Psoas muscle (tissue), 8 donors: ENCODE measurements around the gene AFF1. TPM values are rescaled to one million over a fixed set of nuclear protein-coding genes. Genes with fewer than 3 reads are reported as not detected.

Experiments
- ATAC-seq, 4 donors: fragments of 200-7000 bp; cut with Tn5 transposase; one replicate each; pipeline ENCODE4 v1.9.1; 2020; ENCODE audit warnings: moderate library complexity in 3 of 4, mild to moderate bottlenecking in 2 of 4
- DNase-seq, 2 donors: peaks; one replicate each; pipeline ENCODE4 v3.0.0-alpha.2; 2020
- H3K27ac ChIP-seq: fragments of 200-600 bp; one replicate; pipeline ENCODE4 v1.8.0; 2022
- H3K27me3 ChIP-seq, 3 donors: fragments of 200-600 bp in 1 of 3; one replicate each; pipeline versions ENCODE4 v1.6.1 to v1.8.0; 2013 to 2022; ENCODE audit warnings: low read length in 2 of 3, mild to moderate bottlenecking in 2 of 3, moderate library complexity in 1 of 3; ENCODE audit not compliant: insufficient read depth in 3 of 3
- H3K36me3 ChIP-seq, 2 donors: fragments of 200-600 bp in 1 of 2; one replicate each; pipeline versions ENCODE4 v1.6.1 to v1.8.0; 2013 to 2022; ENCODE audit warnings: low read depth in 1 of 2, mild to moderate bottlenecking in 1 of 2, moderate library complexity in 1 of 2; ENCODE audit not compliant: insufficient read depth in 1 of 2
- H3K4me1 ChIP-seq: fragments of 200-600 bp; one replicate; pipeline ENCODE4 v1.8.0; 2022
- H3K4me3 ChIP-seq: fragments of 200-600 bp; one replicate; pipeline ENCODE4 v1.8.0; 2022; ENCODE audit warnings: mild to moderate bottlenecking
- H3K9me3 ChIP-seq: fragments of 200-600 bp; one replicate; pipeline ENCODE4 v1.8.0; 2022
- WGBS, 3 donors: extraction: QIAGEN DNeasy Blood & Tissue Kit; methylation state at CpG; one replicate each; pipeline versions ENCODE4 v1.1.6 to v1.1.7; 2013; 5-methylcytosine and 5-hydroxymethylcytosine counted together
- intact Hi-C, 2 donors: fragments of 100-400 bp; cut with DNase I; formaldehyde crosslinking; loops; one replicate each; pipeline versions ENCODE4 v1.11.0 to v1.14.2; 2022
- polyA plus RNA-seq, 3 donors: library from polyadenylated mRNA; stranded (reverse); fragments of 200-250 nt; gene quantifications; one replicate each; pipeline ENCODE4 v1.2.3, GENCODE V29; 2013
- total RNA-seq, 4 donors: library from RNA; stranded (reverse); fragmentation: NEBNext Ultra II Directional in 2 of 4; extraction: Animal tissue kit (Norgen Biotek cat#: 25700) in 2 of 4; gene quantifications; one replicate each; pipeline versions ENCODE4 v1.2.1 to v1.2.4, GENCODE V29; 2021 to 2023
- TF ChIP-seq, protein P1 (sequence below): fragments of 200-600 bp; IDR thresholded peaks from one replicate; pipeline ENCODE4 v1.8.0; 2022; ENCODE audit warnings: antibody characterized with exemption
- donor health status: healthy with polysubstance abuse.
- donor health status: DM: no; HTN: no; CAD: no; lungs with moderate emphysema.
- donor health status: Bipolar disorder and iron deficiency.
- donor health status: healthy.
- donor health status: DM: yes; HTN: yes; CAD: no.
- donor health status: DM: no; HTN: no; CAD: no.
- donor health status: DM: no; HTN: no; CAD: no.
- donor health status: DM: yes; HTN: yes; CAD: no.

Gene AFF1
- total and polyA plus RNA-seq, 7 donors = 62.7 to 171 (median 120) TPM

DNA sequence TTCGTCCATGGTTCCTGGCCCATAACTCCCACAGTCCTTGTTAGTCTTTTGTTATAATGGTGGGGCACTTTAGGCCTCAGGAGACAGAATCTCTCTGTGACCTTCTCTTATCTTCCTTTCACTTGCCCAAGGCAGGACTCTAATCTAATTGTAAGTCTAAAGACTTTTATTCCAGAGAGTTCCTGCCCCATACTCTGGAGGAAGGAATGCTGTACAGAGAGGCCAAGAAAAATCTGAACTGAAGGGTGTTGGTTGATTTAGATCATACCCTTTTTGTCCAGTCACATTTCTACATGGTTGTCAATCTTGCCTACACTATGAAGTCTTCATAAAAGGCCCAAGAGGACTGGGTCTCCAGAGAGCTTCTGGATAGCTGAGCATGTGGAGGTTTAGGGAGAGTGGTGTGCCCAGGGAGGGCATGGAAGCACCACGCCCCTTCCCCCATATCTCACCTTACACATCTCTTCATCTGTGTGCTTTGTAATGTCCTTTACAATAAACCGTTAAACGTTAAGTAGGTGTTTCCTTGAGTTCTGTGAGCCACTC is 84.5 kb downstream of the AFF1 start:
- intact Hi-C loops = no loop called here
- Histone ChIP-seq H3K9me3 (no peaks in the 10 kb centered on the region), H3K4me1 (peaks cover 82% of the 10 kb centered on the region), H3K4me3 (no peak overlapping the region), H3K27ac (peak overlapping the region; percentile 98), H3K27me3 (no peaks in the 10 kb centered on the region), H3K36me3 (no peaks in the 10 kb centered on the region)
- DNase-seq (no peak), ATAC-seq (no peak)
- TF ChIP-seq, protein P1, sequence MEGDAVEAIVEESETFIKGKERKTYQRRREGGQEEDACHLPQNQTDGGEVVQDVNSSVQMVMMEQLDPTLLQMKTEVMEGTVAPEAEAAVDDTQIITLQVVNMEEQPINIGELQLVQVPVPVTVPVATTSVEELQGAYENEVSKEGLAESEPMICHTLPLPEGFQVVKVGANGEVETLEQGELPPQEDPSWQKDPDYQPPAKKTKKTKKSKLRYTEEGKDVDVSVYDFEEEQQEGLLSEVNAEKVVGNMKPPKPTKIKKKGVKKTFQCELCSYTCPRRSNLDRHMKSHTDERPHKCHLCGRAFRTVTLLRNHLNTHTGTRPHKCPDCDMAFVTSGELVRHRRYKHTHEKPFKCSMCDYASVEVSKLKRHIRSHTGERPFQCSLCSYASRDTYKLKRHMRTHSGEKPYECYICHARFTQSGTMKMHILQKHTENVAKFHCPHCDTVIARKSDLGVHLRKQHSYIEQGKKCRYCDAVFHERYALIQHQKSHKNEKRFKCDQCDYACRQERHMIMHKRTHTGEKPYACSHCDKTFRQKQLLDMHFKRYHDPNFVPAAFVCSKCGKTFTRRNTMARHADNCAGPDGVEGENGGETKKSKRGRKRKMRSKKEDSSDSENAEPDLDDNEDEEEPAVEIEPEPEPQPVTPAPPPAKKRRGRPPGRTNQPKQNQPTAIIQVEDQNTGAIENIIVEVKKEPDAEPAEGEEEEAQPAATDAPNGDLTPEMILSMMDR = no peak
- 69 to 87% (median 81%) methylated on average over 4 of the region's 4 CpGs for WGBS, 3 donors

DNA sequence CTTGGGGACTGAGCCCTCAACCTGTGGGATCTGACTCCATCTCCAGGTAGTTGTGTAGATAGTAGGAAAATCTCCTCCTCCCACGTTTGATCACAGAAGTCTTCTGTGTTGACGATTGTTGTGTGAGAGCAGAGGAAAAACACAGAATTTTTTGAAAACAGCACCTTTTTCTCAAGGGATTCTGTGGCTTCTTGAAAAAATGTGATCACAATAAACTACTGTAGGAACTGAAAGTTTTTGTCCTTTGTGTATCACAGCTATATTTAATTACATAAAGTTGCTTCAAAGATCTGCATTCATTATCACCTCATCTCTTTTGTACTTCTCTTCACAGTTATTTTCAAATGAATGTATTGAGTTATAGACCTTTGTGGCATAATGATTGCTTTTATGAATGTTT is 85.1 kb downstream of the AFF1 start:
- no peaks in the 10 kb centered on the region for H3K9me3 ChIP-seq
- ATAC-seq (no peak), DNase-seq (no peak)
- H3K27ac ChIP-seq = peak overlapping the region; percentile 47
- no peak overlapping the region for H3K4me3 ChIP-seq
- TF ChIP-seq, protein P1 = no peak
- H3K36me3 ChIP-seq = no peaks in the 10 kb centered on the region
- no peaks in the 10 kb centered on the region for H3K27me3 ChIP-seq
- peaks cover 82% of the 10 kb centered on the region for H3K4me1 ChIP-seq
- intact Hi-C loops = no loop called here
- WGBS, 3 donors = 39 to 65% (median 65%) methylated on average over 2 of the region's 2 CpGs

DNA sequence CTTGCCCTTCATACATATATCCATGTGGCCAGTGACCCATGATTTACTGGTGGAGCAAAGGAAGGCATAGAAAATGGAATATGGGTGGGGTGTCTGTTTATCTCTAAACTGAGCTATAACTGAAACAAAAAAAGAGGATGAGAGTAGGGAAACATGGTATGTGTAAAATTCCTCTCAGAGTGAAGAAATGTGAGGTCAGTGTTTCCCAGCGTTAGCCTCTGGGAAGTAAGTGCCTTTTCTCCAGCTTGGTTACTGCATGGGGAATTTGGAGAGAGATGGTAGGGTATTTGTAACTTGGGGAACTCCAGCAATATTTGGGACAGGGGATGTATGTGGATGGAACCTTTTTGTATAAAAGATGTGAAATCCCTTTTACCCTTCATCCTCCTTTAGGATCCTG is 89.4 kb downstream of the AFF1 start:
- WGBS, 3 donors = 55 to 80% (median 58%) methylated on average over 1 of the region's 1 CpG
- ATAC-seq (no peak), DNase-seq (no peak)

DNA sequence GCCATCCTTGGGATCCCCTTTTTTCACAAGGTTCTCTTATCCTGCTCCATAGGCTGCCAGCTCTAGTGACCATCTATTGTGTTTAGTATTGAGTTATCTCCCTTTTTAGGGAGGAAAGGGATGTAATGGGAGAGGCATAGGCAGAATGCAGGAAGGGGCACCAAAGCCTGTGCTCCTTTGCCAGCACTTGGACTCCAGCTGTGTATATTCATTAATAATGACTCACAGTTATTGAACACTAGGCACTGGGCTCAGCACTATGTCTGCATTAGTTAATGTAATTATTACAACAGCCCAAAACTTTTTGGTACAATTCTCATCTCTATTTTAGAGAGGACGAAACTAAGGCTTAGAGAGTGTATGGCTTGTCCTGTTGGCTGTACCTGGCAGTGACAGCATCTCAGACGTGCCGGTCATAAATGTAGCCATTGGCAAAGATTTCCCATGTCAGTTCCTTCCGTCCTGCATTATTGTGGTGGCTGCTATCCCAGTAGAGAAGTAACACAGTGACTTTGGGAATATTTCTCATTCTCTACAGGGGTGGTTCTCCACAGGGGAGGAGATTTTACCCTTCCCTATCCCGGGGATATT is 90.3 kb downstream of the AFF1 start:
- intact Hi-C loops = no loop called here
- no peaks in the 10 kb centered on the region for H3K27me3 ChIP-seq
- H3K9me3 ChIP-seq = no peaks in the 10 kb centered on the region
- TF ChIP-seq, protein P1 = no peak
- no peak overlapping the region for H3K4me3 ChIP-seq
- peak overlapping the region; percentile 91 for H3K27ac ChIP-seq
- WGBS, 3 donors = 22 to 32% (median 25%) methylated on average over 5 of the region's 5 CpGs
- DNase-seq (no peak), ATAC-seq (peak in 3 of 4 donors; percentile 4 to 11 (median 6))
- H3K36me3 ChIP-seq = no peaks in the 10 kb centered on the region
- H3K4me1 ChIP-seq = peaks cover 89% of the 10 kb centered on the region

More for the DNA sequence above, 89.4 kb downstream of the AFF1 start:
- no peaks in the 10 kb centered on the region for H3K36me3 ChIP-seq
- H3K27me3 ChIP-seq = no peaks in the 10 kb centered on the region
- TF ChIP-seq, protein P1 = no peak
- H3K4me3 ChIP-seq = no peak overlapping the region
- peaks cover 84% of the 10 kb centered on the region for H3K4me1 ChIP-seq
- intact Hi-C loops = no loop called here
- peak overlapping the region; percentile 91 for H3K27ac ChIP-seq
- H3K9me3 ChIP-seq = no peaks in the 10 kb centered on the region
